Measurements from ENCODE around the gene SLC12A5.
"Not testable (repeated sequence)": the region's sequence is repeated elsewhere in the genome, so short reads cannot be mapped to it uniquely, and the experiment has no call there.

SLC12A5 gene

GRCh38 chr20:46083101-46083500, 54.1 kb downstream of the SLC12A5 start:
- Histone ChIP-seq H3K9me3 (ENCODE audit: control insufficient read depth, low read length) (no peaks in the 10 kb centered on the region), H3K36me3 (ENCODE audit: control insufficient read depth, insufficient read depth, low read length) (peaks cover 18% of the 10 kb centered on the region), H3K4me1 (ENCODE audit: control insufficient read depth, insufficient read depth, low read length, poor library complexity, severe bottlenecking) (peaks cover 10% of the 10 kb centered on the region), H3K4me3 (ENCODE audit: extremely low read depth, insufficient read depth, low read length, poor library complexity, severe bottlenecking) (no peak overlapping the region), H3K27ac (ENCODE audit: low read depth, low read length, severe bottlenecking) (no peak overlapping the region)
- 90 to 99% methylated on average over 5 of the region's 6 CpGs for WGBS, 2 experiments (ENCODE audit: insufficient coverage in 2 of 2)

- no peaks in the 10 kb centered on the region for H3K9me3 ChIP-seq (ENCODE audit: control insufficient read depth, low read length)
- no peak overlapping the region for H3K27ac ChIP-seq (ENCODE audit: low read depth, low read length, severe bottlenecking)
- H3K36me3 ChIP-seq (ENCODE audit: control insufficient read depth, insufficient read depth, low read length) = peaks cover 13% of the 10 kb centered on the region
- no CpG with 5 or more reads among the region's 1 CpG for WGBS, 2 experiments (ENCODE audit: insufficient coverage in 2 of 2)
- no peak overlapping the region for H3K4me3 ChIP-seq (ENCODE audit: extremely low read depth, insufficient read depth, low read length, poor library complexity, severe bottlenecking)
- H3K4me1 ChIP-seq (ENCODE audit: control insufficient read depth, insufficient read depth, low read length, poor library complexity, severe bottlenecking) = peaks cover 12% of the 10 kb centered on the region
Measured at GRCh38 chr20:46083531-46084061, 54.6 kb downstream of the SLC12A5 start.

- Histone ChIP-seq H3K4me1 (ENCODE audit: control insufficient read depth, insufficient read depth, low read length, poor library complexity, severe bottlenecking) (peaks cover 12% of the 10 kb centered on the region), H3K4me3 (ENCODE audit: extremely low read depth, insufficient read depth, low read length, poor library complexity, severe bottlenecking) (no peak overlapping the region), H3K9me3 (ENCODE audit: control insufficient read depth, low read length) (no peaks in the 10 kb centered on the region), H3K36me3 (ENCODE audit: control insufficient read depth, insufficient read depth, low read length) (peaks cover 3% of the 10 kb centered on the region), H3K27ac (ENCODE audit: low read depth, low read length, severe bottlenecking) (no peak overlapping the region)
- 84 to 91% methylated on average over 2 to 3 of the region's 3 CpGs for WGBS, 2 experiments (ENCODE audit: insufficient coverage in 2 of 2)
Measured at GRCh38 chr20:46084805-46085178, 55.8 kb downstream of the SLC12A5 start.

GRCh38 chr20:46085179-46085851, 56.3 kb downstream of the SLC12A5 start:
- WGBS, 2 experiments (ENCODE audit: insufficient coverage in 2 of 2) = 83 to 94% methylated on average over 1 to 2 of the region's 4 CpGs
- Histone ChIP-seq H3K4me1 (ENCODE audit: control insufficient read depth, insufficient read depth, low read length, poor library complexity, severe bottlenecking) (peaks cover 12% of the 10 kb centered on the region), H3K27ac (ENCODE audit: low read depth, low read length, severe bottlenecking) (no peak overlapping the region), H3K4me3 (ENCODE audit: extremely low read depth, insufficient read depth, low read length, poor library complexity, severe bottlenecking) (no peak overlapping the region), H3K9me3 (ENCODE audit: control insufficient read depth, low read length) (no peaks in the 10 kb centered on the region), H3K36me3 (ENCODE audit: control insufficient read depth, insufficient read depth, low read length) (no peaks in the 10 kb centered on the region)

GRCh38 chr20:46087161-46087560, 58.1 kb downstream of the SLC12A5 start:
- 80 to 98% methylated on average over 6 of the region's 8 CpGs for WGBS, 2 experiments (ENCODE audit: insufficient coverage in 2 of 2)
- H3K9me3 ChIP-seq (ENCODE audit: control insufficient read depth, low read length) = no peaks in the 10 kb centered on the region
- no peak overlapping the region for H3K4me3 ChIP-seq (ENCODE audit: extremely low read depth, insufficient read depth, low read length, poor library complexity, severe bottlenecking)
- peaks cover 12% of the 10 kb centered on the region for H3K4me1 ChIP-seq (ENCODE audit: control insufficient read depth, insufficient read depth, low read length, poor library complexity, severe bottlenecking)
- no peaks in the 10 kb centered on the region for H3K36me3 ChIP-seq (ENCODE audit: control insufficient read depth, insufficient read depth, low read length)
- H3K27ac ChIP-seq (ENCODE audit: low read depth, low read length, severe bottlenecking) = no peak overlapping the region

GRCh38 chr20:46088409-46089166, 59.6 kb downstream of the SLC12A5 start:
- no peaks in the 10 kb centered on the region for H3K9me3 ChIP-seq (ENCODE audit: control insufficient read depth, low read length)
- no peaks in the 10 kb centered on the region for H3K36me3 ChIP-seq (ENCODE audit: control insufficient read depth, insufficient read depth, low read length)
- WGBS, 2 experiments (ENCODE audit: insufficient coverage in 2 of 2) = 6% methylated on average over 18 to 19 of the region's 22 CpGs
- H3K4me1 ChIP-seq (ENCODE audit: control insufficient read depth, insufficient read depth, low read length, poor library complexity, severe bottlenecking) = peaks cover 12% of the 10 kb centered on the region
- H3K4me3 ChIP-seq (ENCODE audit: extremely low read depth, insufficient read depth, low read length, poor library complexity, severe bottlenecking) = peak overlapping the region; percentile 86
- peak overlapping the region; percentile 97 for H3K27ac ChIP-seq (ENCODE audit: low read depth, low read length, severe bottlenecking)

- 0 to 1% methylated on average over 31 of the region's 31 CpGs for WGBS, 2 experiments (ENCODE audit: insufficient coverage in 2 of 2)
- Histone ChIP-seq H3K9me3 (ENCODE audit: control insufficient read depth, low read length) (no peaks in the 10 kb centered on the region), H3K4me3 (ENCODE audit: extremely low read depth, insufficient read depth, low read length, poor library complexity, severe bottlenecking) (peak overlapping the region; percentile 86), H3K27ac (ENCODE audit: low read depth, low read length, severe bottlenecking) (peak overlapping the region; percentile 97), H3K36me3 (ENCODE audit: control insufficient read depth, insufficient read depth, low read length) (no peaks in the 10 kb centered on the region), H3K4me1 (ENCODE audit: control insufficient read depth, insufficient read depth, low read length, poor library complexity, severe bottlenecking) (peaks cover 12% of the 10 kb centered on the region)
Measured at GRCh38 chr20:46089167-46089416, 60.1 kb downstream of the SLC12A5 start.

GRCh38 chr20:46089417-46090388, 60.7 kb downstream of the SLC12A5 start, which contains the start of gene NCOA5:
TSS of gene NCOA5 (minus strand) at chr20:46089962. CDS start at chr20:46079424, 10,538 bp downstream.
- WGBS, 2 experiments (ENCODE audit: insufficient coverage in 2 of 2) = 0% methylated on average over 74 to 84 of the region's 100 CpGs
- H3K9me3 ChIP-seq (ENCODE audit: control insufficient read depth, low read length) = no peaks in the 10 kb centered on the region
- H3K27ac ChIP-seq (ENCODE audit: low read depth, low read length, severe bottlenecking) = peak within 1 kb of the TSS; percentile 97
- H3K4me1 ChIP-seq (ENCODE audit: control insufficient read depth, insufficient read depth, low read length, poor library complexity, severe bottlenecking) = peaks cover 12% of the 10 kb centered on the region
- peak within 1 kb of the TSS; percentile 86 for H3K4me3 ChIP-seq (ENCODE audit: extremely low read depth, insufficient read depth, low read length, poor library complexity, severe bottlenecking)
- H3K36me3 ChIP-seq (ENCODE audit: control insufficient read depth, insufficient read depth, low read length) = no peaks in the 10 kb centered on the region

GRCh38 chr20:46091622-46092535, 62.9 kb downstream of the SLC12A5 start:
- H3K9me3 ChIP-seq (ENCODE audit: control insufficient read depth, low read length); H3K4me3 ChIP-seq (ENCODE audit: extremely low read depth, insufficient read depth, low read length, poor library complexity, severe bottlenecking); H3K36me3 ChIP-seq (ENCODE audit: control insufficient read depth, insufficient read depth, low read length); H3K27ac ChIP-seq (ENCODE audit: low read depth, low read length, severe bottlenecking); H3K4me1 ChIP-seq (ENCODE audit: control insufficient read depth, insufficient read depth, low read length, poor library complexity, severe bottlenecking): not testable (repeated sequence)
- 89 to 96% methylated on average over 41 to 44 of the region's 52 CpGs for whole genome bisulfite sequencing, 2 experiments (ENCODE audit: insufficient coverage in 2 of 2)

- no peaks in the 10 kb centered on the region for H3K9me3 ChIP-seq (ENCODE audit: control insufficient read depth, low read length)
- no peak overlapping the region for H3K27ac ChIP-seq (ENCODE audit: low read depth, low read length, severe bottlenecking)
- no peaks in the 10 kb centered on the region for H3K36me3 ChIP-seq (ENCODE audit: control insufficient read depth, insufficient read depth, low read length)
- H3K4me3 ChIP-seq (ENCODE audit: extremely low read depth, insufficient read depth, low read length, poor library complexity, severe bottlenecking) = no peak overlapping the region
- H3K4me1 ChIP-seq (ENCODE audit: control insufficient read depth, insufficient read depth, low read length, poor library complexity, severe bottlenecking) = no peaks in the 10 kb centered on the region
- 81 to 86% methylated on average over 1 to 2 of the region's 2 CpGs for WGBS, 2 experiments (ENCODE audit: insufficient coverage in 2 of 2)
Measured at GRCh38 chr20:46093531-46093930, 64.5 kb downstream of the SLC12A5 start.

All from mesodermal cell (in vitro differentiated cells).